Suppressor macrophage (primary cell): ENCODE results near the gene IQGAP2.
"Not testable (repeated sequence)": the region's sequence is repeated elsewhere in the genome, so short reads cannot be mapped to it uniquely, and the experiment has no call there.

Source experiments
- DNase-seq, 4 experiments: peaks; one replicate each; pipeline ENCODE4 v3.0.0-alpha.2; 2020 to 2022

IQGAP2 gene

GRCh38 chr5:76500633-76501393, 97.7 kb downstream of the IQGAP2 start:
- DNase-seq, result peak in 2 of 4 experiments; percentile 55 to 68

- DNase-seq, result no peak
Measured at GRCh38 chr5:76503929-76504328, 100.8 kb downstream of the IQGAP2 start.

- no peak for DNase-seq
Measured at GRCh38 chr5:76504901-76505564, 101.9 kb downstream of the IQGAP2 start.

- DNase-seq, result no peak
Measured at GRCh38 chr5:76513476-76513875, 110.4 kb downstream of the IQGAP2 start.

- no peak for DNase-seq
Measured at GRCh38 chr5:76514292-76514691, 111.2 kb downstream of the IQGAP2 start.

- DNase-seq, result no peak
Measured at GRCh38 chr5:76514713-76515112, 111.6 kb downstream of the IQGAP2 start.

- DNase-seq, result no peak
Measured at GRCh38 chr5:76517334-76517733, 114.2 kb downstream of the IQGAP2 start.

GRCh38 chr5:76518246-76518645, 115.2 kb downstream of the IQGAP2 start:
- DNase-seq, result not testable (repeated sequence)

GRCh38 chr5:76521240-76521758, 118.2 kb downstream of the IQGAP2 start:
- peak; percentile 11 to 66 (median 37) for DNase-seq

- DNase-seq, result no peak
Measured at GRCh38 chr5:76522103-76522935, 119.2 kb downstream of the IQGAP2 start.

GRCh38 chr5:76524101-76524835, 121.2 kb downstream of the IQGAP2 start:
- no peak for DNase-seq

GRCh38 chr5:76524868-76525267, 121.8 kb downstream of the IQGAP2 start:
- DNase-seq, result no peak

- no peak for DNase-seq
Measured at GRCh38 chr5:76525956-76526355, 122.9 kb downstream of the IQGAP2 start.

GRCh38 chr5:76526950-76527583, 124.0 kb downstream of the IQGAP2 start:
- DNase-seq, result no peak

- no peak for DNase-seq
Measured at GRCh38 chr5:76527685-76528161, 124.6 kb downstream of the IQGAP2 start.

GRCh38 chr5:76528547-76529331, 125.7 kb downstream of the IQGAP2 start:
- DNase-seq, result no peak

GRCh38 chr5:76529464-76530344, 126.6 kb downstream of the IQGAP2 start:
- DNase-seq, result no peak

- no peak for DNase-seq
Measured at GRCh38 chr5:76532052-76532451, 129.0 kb downstream of the IQGAP2 start.

- DNase-seq, result no peak
Measured at GRCh38 chr5:76532973-76533372, 129.9 kb downstream of the IQGAP2 start.

- DNase-seq, result no peak
Measured at GRCh38 chr5:76535577-76535976, 132.5 kb downstream of the IQGAP2 start.
